ENCODE data around the gene ZNF232.
"Not testable (repeated sequence)": the region's sequence is repeated elsewhere in the genome, so short reads cannot be mapped to it uniquely, and the experiment has no call there.

Gene ZNF232

GRCh38 chr17:5111402-5112204 is at the start of gene ZNF232:
TSS of gene ZNF232 (minus strand) at chr17:5111878. CDS start at chr17:5111822, 56 bp downstream.
- DNase-seq (ENCODE audit: low read depth): peak; percentile 48

- not testable (repeated sequence) for DNase-seq (ENCODE audit: low read depth)
These were observed 49.0 kb upstream of the ZNF232 start for GRCh38 chr17:5160702-5161101.

- DNase-seq (ENCODE audit: low read depth): not testable (repeated sequence)
These were observed 34.4 kb upstream of the ZNF232 start for GRCh38 chr17:5146122-5146521.

- DNase-seq (ENCODE audit: low read depth): not testable (repeated sequence)
These were observed 31.2 kb upstream of the ZNF232 start for GRCh38 chr17:5142877-5143276.

- DNase-seq (ENCODE audit: low read depth): no peak
These were observed 27.7 kb upstream of the ZNF232 start for GRCh38 chr17:5139458-5139732.

- DNase-seq (ENCODE audit: low read depth): no peak
These were observed 27.2 kb upstream of the ZNF232 start for GRCh38 chr17:5138616-5139457.

- DNase-seq (ENCODE audit: low read depth): not testable (repeated sequence)
These were observed 26.5 kb upstream of the ZNF232 start for GRCh38 chr17:5138198-5138544.

- not testable (repeated sequence) for DNase-seq (ENCODE audit: low read depth)
These were observed 26.0 kb upstream of the ZNF232 start for GRCh38 chr17:5137511-5138197.

- DNase-seq (ENCODE audit: low read depth): not testable (repeated sequence)
These were observed 25.1 kb upstream of the ZNF232 start for GRCh38 chr17:5136580-5137412.

- no peak for DNase-seq (ENCODE audit: low read depth)
These were observed 24.3 kb upstream of the ZNF232 start for GRCh38 chr17:5135726-5136579.

- DNase-seq (ENCODE audit: low read depth): not testable (repeated sequence)
These were observed 23.5 kb upstream of the ZNF232 start for GRCh38 chr17:5135131-5135712.

GRCh38 chr17:5134571-5134970 is 22.9 kb upstream of the ZNF232 start:
- not testable (repeated sequence) for DNase-seq (ENCODE audit: low read depth)

- DNase-seq (ENCODE audit: low read depth): not testable (repeated sequence)
These were observed 22.3 kb upstream of the ZNF232 start for GRCh38 chr17:5133961-5134360.

- no peak for DNase-seq (ENCODE audit: low read depth)
These were observed 21.6 kb upstream of the ZNF232 start for GRCh38 chr17:5133311-5133710.

- not testable (repeated sequence) for DNase-seq (ENCODE audit: low read depth)
These were observed 21.0 kb upstream of the ZNF232 start for GRCh38 chr17:5132503-5133225.

- not testable (repeated sequence) for DNase-seq (ENCODE audit: low read depth)
These were observed 20.3 kb upstream of the ZNF232 start for GRCh38 chr17:5131799-5132502.

- no peak for DNase-seq (ENCODE audit: low read depth)
These were observed 19.6 kb upstream of the ZNF232 start for GRCh38 chr17:5131146-5131715.

GRCh38 chr17:5130687-5131086 is 19.0 kb upstream of the ZNF232 start:
- DNase-seq (ENCODE audit: low read depth): not testable (repeated sequence)

- DNase-seq (ENCODE audit: low read depth): not testable (repeated sequence)
These were observed 18.6 kb upstream of the ZNF232 start for GRCh38 chr17:5130261-5130660.
